GM23338 (cell line): Measurements from ENCODE around the gene NFIA. TPM values are rescaled to one million over a fixed set of nuclear protein-coding genes. Genes with fewer than 3 reads are reported as not detected.

Source experiments
- ATAC-seq: fragments of 200-7000 bp; cut with Tn5 transposase; 3 replicates; pipeline ENCODE4 v1.9.1; 2020
- DNase-seq: peaks from one replicate; pipeline ENCODE4 v3.0.0-alpha.2; 2015; ENCODE audit warnings: low spot score
- H2AFZ ChIP-seq: fragments of 200-600 bp; sonication (generic); 2 replicates; pipeline ENCODE4 v1.8.0; 2016; ENCODE audit warnings: antibody characterized with exemption, mild to moderate bottlenecking, moderate library complexity
- H3F3A ChIP-seq: fragments of 200-600 bp; sonication (generic); replicated peaks from 2 replicates; pipeline ENCODE4 v1.8.0; 2017; ENCODE audit warnings: antibody characterized with exemption, mixed run types, low read depth
- H3K27ac ChIP-seq: fragments of 200-600 bp; sonication (generic); 2 replicates; pipeline ENCODE4 v1.6.1; 2016; ENCODE audit warnings: low read depth
- H3K27me3 ChIP-seq: fragments of 200-600 bp; sonication (generic); 2 replicates; pipeline ENCODE4 v1.8.0; 2016; ENCODE audit warnings: mild to moderate bottlenecking, mixed run types, moderate library complexity; ENCODE audit not compliant: insufficient read depth
- H3K36me3 ChIP-seq: fragments of 200-600 bp; sonication (generic); 2 replicates; pipeline ENCODE4 v1.8.0; 2016; ENCODE audit warnings: mild to moderate bottlenecking; ENCODE audit not compliant: insufficient read depth
- H3K4me1 ChIP-seq: fragments of 200-600 bp; sonication (generic); 2 replicates; pipeline ENCODE4 v1.8.0; 2016; ENCODE audit warnings: mild to moderate bottlenecking, moderate library complexity; ENCODE audit not compliant: insufficient read depth
- H3K4me2 ChIP-seq: fragments of 200-600 bp; sonication (generic); 2 replicates; pipeline ENCODE4 v1.7.1; 2017; ENCODE audit warnings: mixed run types
- H3K4me3 ChIP-seq: fragments of 200-600 bp; sonication (generic); 2 replicates; pipeline ENCODE4 v1.6.1; 2016; ENCODE audit warnings: mixed run types
- H3K79me2 ChIP-seq: fragments of 200-600 bp; sonication (generic); replicated peaks from 2 replicates; pipeline ENCODE4 v1.8.0; 2017; ENCODE audit warnings: mild to moderate bottlenecking; ENCODE audit not compliant: insufficient read depth
- H3K9me2 ChIP-seq: fragments of 200-600 bp; sonication (generic); 2 replicates; pipeline ENCODE4 v1.8.0; 2017; ENCODE audit not compliant: insufficient read depth
- H4K20me1 ChIP-seq: fragments of 200-600 bp; sonication (generic); replicated peaks from 2 replicates; pipeline ENCODE4 v1.8.0; 2017; ENCODE audit warnings: mild to moderate bottlenecking; ENCODE audit not compliant: insufficient read depth
- H3K27ac Mint-ChIP-seq: 2 replicates; pipeline ENCODE4 v1.8.0; 2020; ENCODE audit warnings: inconsistent platforms, mild to moderate bottlenecking, moderate library complexity, mixed read lengths
- H3K27me3 Mint-ChIP-seq: 3 replicates; pipeline ENCODE4 v1.8.0; 2022; ENCODE audit warnings: low read depth, mild to moderate bottlenecking, moderate library complexity, mixed read lengths, inconsistent platforms; ENCODE audit not compliant: insufficient read depth, poor library complexity
- H3K36me3 Mint-ChIP-seq: 3 replicates; pipeline ENCODE4 v1.8.0; 2021; ENCODE audit warnings: low read depth, mild to moderate bottlenecking, inconsistent platforms, moderate library complexity, mixed read lengths
- H3K4me1 Mint-ChIP-seq: 3 replicates; pipeline ENCODE4 v1.8.0; 2020; ENCODE audit warnings: mild to moderate bottlenecking, inconsistent platforms, mixed read lengths
- H3K4me3 Mint-ChIP-seq: 3 replicates; pipeline ENCODE4 v1.8.0; 2021; ENCODE audit warnings: moderate library complexity, mild to moderate bottlenecking, inconsistent platforms, mixed read lengths
- H3K9me3 Mint-ChIP-seq: 3 replicates; pipeline ENCODE4 v1.8.0; 2020; ENCODE audit warnings: moderate library complexity, mild to moderate bottlenecking, inconsistent platforms, mixed read lengths
- EZH2 ChIP-seq: fragments of 200-600 bp; sonication (generic); IDR thresholded peaks from one replicate; pipeline ENCODE4 v1.8.0; 2017; ENCODE audit warnings: antibody characterized with exemption, mild to moderate bottlenecking, low read depth; ENCODE audit not compliant: unreplicated experiment
- EZH2phosphoT487 ChIP-seq: fragments of 200-600 bp; sonication (generic); IDR thresholded peaks from one replicate; pipeline ENCODE4 v1.8.1; 2018; ENCODE audit warnings: antibody characterized with exemption; ENCODE audit not compliant: unreplicated experiment
- NANOG ChIP-seq: IDR thresholded peaks from 2 replicates; pipeline ENCODE4 v1.6.1; 2016; ENCODE audit warnings: antibody characterized with exemption, borderline replicate concordance
- POLR2AphosphoS5 ChIP-seq: IDR thresholded peaks from 2 replicates; pipeline ENCODE4 v1.6.1; 2016; ENCODE audit warnings: antibody characterized with exemption, low read depth
- STAT1 ChIP-seq: IDR thresholded peaks from one replicate; pipeline ENCODE4 v1.6.1; 2016; ENCODE audit warnings: antibody characterized with exemption; ENCODE audit not compliant: unreplicated experiment
- ZNF114 ChIP-seq: fragments of 250-450 bp; sonication (Bioruptor Pico); IDR thresholded peaks from 2 replicates; pipeline ENCODE4 v1.5.0; 2020; ENCODE audit warnings: mild to moderate bottlenecking, moderate library complexity
- ZNF331 ChIP-seq: fragments of 250-450 bp; sonication (Bioruptor Pico); IDR thresholded peaks from 2 replicates; pipeline ENCODE4 v1.5.0; 2020; ENCODE audit warnings: low read depth, mild to moderate bottlenecking, moderate library complexity
- ZNF462 ChIP-seq: fragments of 250-450 bp; sonication (Bioruptor Pico); IDR thresholded peaks from 2 replicates; pipeline ENCODE4 v1.5.0; 2020; ENCODE audit warnings: mild to moderate bottlenecking, moderate library complexity
- polyA plus RNA-seq: library from polyadenylated mRNA; unstranded; fragments of >200 nt; fragmentation: Nextera tagmentation; extraction: Ambion mirVana; gene quantifications from 2 replicates; pipeline ENCODE4 v1.2.1, GENCODE V29; 2016
- total RNA-seq: library from RNA; depleted of rRNA; stranded (reverse); fragments of >200 nt; shearing (Covaris generic); gene quantifications from 2 replicates; pipeline ENCODE4 v1.2.3, GENCODE V29; 2014
- TF ChIP-seq, protein P1 (sequence below), 2 experiments: fragments of 200-600 bp in 1 of 2; sonication (generic) in 1 of 2; conservative IDR thresholded peaks; 2 replicates each; pipeline versions ENCODE4 v1.5.1 to v1.6.1; 2016 to 2017; ENCODE audit warnings: antibody characterized with exemption in 2 of 2, low read depth in 2 of 2, mild to moderate bottlenecking in 2 of 2, moderate library complexity in 1 of 2

The NFIA gene
- total and polyA plus RNA-seq, 2 experiments from 2014 or later, result 0.97 to 2.3 TPM

- no peak overlapping the region for H3K27ac Mint-ChIP-seq
Measured at GRCh38 chr1:61341426-61341825, 259.1 kb downstream of the NFIA start.

More at GRCh38 chr1:61341426-61341825, 259.1 kb downstream of the NFIA start:
- Mint-ChIP-seq H3K36me3 (peaks cover 14% of the 10 kb centered on the region; the same call in 2 of the 3 replicates), H3K4me3 (no peak overlapping the region), H3K27me3 (peaks cover 3% of the 10 kb centered on the region), H3K4me1 (peaks cover 28% of the 10 kb centered on the region), H3K9me3 (peaks cover 14% of the 10 kb centered on the region; the same call in 2 of the 3 replicates)
- TF ChIP-seq ZNF114, result no peak
- TF ChIP-seq ZNF331 (CRISPR knock-in tag), result no peak
- TF ChIP-seq POLR2AphosphoS5, result no peak
- TF ChIP-seq, protein P1, sequence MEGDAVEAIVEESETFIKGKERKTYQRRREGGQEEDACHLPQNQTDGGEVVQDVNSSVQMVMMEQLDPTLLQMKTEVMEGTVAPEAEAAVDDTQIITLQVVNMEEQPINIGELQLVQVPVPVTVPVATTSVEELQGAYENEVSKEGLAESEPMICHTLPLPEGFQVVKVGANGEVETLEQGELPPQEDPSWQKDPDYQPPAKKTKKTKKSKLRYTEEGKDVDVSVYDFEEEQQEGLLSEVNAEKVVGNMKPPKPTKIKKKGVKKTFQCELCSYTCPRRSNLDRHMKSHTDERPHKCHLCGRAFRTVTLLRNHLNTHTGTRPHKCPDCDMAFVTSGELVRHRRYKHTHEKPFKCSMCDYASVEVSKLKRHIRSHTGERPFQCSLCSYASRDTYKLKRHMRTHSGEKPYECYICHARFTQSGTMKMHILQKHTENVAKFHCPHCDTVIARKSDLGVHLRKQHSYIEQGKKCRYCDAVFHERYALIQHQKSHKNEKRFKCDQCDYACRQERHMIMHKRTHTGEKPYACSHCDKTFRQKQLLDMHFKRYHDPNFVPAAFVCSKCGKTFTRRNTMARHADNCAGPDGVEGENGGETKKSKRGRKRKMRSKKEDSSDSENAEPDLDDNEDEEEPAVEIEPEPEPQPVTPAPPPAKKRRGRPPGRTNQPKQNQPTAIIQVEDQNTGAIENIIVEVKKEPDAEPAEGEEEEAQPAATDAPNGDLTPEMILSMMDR (conservative IDR thresholded peaks at IDR 0.05; ENCODE audit: low read depth in 2 of 2), result no peak
- no peak for TF ChIP-seq NANOG
- no peak for TF ChIP-seq ZNF462 (CRISPR knock-in tag)
- TF ChIP-seq STAT1, result no peak
- TF ChIP-seq EZH2, result no peak
- no peak for TF ChIP-seq EZH2phosphoT487
- Histone ChIP-seq H3K27me3 (no peaks in the 10 kb centered on the region), H3K79me2 (no peaks in the 10 kb centered on the region), H2AFZ (no peak overlapping the region), H3K9me2 (no peaks in the 10 kb centered on the region), H3F3A (no peaks in the 10 kb centered on the region), H3K4me3 (no peak overlapping the region), H3K4me2 (no peak overlapping the region), H3K4me1 (peaks cover 23% of the 10 kb centered on the region), H3K36me3 (no peaks in the 10 kb centered on the region), H3K27ac (no peak overlapping the region), H4K20me1 (no peaks in the 10 kb centered on the region)
- DNase-seq (no peak), ATAC-seq (no peak)
